ENCODE results near the gene SDK2.

Gene SDK2

DNA sequence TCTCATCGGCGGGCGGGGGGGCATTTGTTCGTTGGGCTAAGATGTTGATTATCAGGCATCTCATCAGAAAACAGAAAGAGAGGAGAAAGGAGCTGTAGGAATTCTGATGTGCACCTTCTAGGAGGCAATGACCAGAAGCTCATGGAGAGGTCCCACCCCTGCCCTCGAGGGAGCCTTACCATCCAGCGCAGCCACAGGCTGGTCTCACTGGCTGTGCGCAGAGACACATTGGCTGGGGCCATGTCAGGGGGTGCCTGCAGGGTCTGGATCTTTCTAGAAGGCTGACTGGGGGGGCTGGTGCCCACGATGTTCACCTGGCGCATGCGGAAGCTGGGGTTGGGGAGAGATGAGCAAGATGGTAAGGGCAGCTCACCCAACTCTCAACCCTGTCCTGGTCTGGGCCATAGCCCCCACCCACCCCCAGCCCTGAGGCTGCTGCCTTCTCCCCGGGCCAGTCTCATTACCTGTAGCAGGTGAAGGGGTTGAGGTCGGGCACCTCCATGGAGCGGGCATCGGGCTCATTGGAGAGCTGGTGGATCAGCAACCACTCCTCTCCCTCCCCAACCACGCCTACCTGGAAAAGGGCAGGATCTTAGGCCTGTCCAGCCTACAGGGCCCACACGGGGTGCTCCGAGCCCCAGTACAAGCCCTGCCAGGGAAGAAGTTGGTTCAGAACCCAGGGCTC lies 246.2 kb downstream of the SDK2 start:
- TF ChIP-seq, protein P1, sequence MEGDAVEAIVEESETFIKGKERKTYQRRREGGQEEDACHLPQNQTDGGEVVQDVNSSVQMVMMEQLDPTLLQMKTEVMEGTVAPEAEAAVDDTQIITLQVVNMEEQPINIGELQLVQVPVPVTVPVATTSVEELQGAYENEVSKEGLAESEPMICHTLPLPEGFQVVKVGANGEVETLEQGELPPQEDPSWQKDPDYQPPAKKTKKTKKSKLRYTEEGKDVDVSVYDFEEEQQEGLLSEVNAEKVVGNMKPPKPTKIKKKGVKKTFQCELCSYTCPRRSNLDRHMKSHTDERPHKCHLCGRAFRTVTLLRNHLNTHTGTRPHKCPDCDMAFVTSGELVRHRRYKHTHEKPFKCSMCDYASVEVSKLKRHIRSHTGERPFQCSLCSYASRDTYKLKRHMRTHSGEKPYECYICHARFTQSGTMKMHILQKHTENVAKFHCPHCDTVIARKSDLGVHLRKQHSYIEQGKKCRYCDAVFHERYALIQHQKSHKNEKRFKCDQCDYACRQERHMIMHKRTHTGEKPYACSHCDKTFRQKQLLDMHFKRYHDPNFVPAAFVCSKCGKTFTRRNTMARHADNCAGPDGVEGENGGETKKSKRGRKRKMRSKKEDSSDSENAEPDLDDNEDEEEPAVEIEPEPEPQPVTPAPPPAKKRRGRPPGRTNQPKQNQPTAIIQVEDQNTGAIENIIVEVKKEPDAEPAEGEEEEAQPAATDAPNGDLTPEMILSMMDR (IDR thresholded peaks at IDR 0.05; ENCODE audit: extremely low read depth, insufficient read depth, missing control alignments), result no peak
- in situ Hi-C loops (cut with MboI; ENCODE audit: low pct_unique_long_range_greater_than_20kb, low sequenced_read_pairs, unreplicated experiment), result no loop called here
- no peak for DNase-seq (ENCODE audit: low spot score)

GRCh38 chr17:73397278-73397826 lies 246.9 kb downstream of the SDK2 start:
- DNase-seq (ENCODE audit: low spot score), result no peak
- TF ChIP-seq, protein P1 (IDR thresholded peaks at IDR 0.05; ENCODE audit: extremely low read depth, insufficient read depth, missing control alignments), result no peak
- in situ Hi-C loops (cut with MboI; ENCODE audit: low pct_unique_long_range_greater_than_20kb, low sequenced_read_pairs, unreplicated experiment), result no loop called here

DNA sequence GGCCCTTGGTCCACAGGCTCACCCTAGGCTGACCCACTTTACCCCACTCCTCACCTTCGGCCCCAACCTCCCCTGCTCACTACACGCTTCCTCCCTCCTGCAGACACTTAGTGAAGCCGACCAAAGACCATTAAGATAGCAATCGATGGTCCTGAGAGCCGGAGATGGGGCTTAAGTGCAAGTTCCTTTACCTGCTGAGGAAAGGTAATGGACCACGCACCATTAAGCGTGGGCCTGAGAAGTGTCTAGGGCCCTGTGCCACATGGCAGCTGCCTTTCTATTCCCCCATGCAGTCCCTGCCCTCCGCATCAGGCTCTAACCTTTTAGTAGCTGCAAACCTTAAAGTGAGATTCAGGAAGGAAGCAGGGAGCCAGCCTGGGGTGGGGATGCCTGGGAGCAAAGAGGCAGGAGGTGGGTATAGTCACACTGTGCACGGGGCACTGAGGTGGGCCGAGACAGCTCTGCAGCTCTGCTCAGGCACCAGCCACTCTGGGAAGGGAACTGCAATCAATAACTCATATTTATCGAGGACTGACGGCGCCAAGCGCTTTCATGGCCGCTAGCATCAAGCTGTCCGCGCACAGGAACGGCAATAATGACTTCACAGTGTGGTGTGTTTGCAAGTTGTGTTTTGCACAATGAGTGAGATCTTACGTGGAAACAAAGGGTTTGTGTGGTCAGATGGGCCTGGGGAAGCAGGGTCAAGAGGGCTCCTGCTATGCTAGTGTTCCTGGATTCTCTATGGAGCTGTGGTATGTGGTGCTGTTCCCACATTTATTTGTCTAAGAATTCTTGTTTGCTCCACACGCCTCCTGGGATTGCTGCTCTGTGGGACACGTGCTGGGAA lies 247.6 kb downstream of the SDK2 start:
- no peak for DNase-seq (ENCODE audit: low spot score)
- in situ Hi-C loops (cut with MboI; ENCODE audit: low pct_unique_long_range_greater_than_20kb, low sequenced_read_pairs, unreplicated experiment), result no loop called here
- TF ChIP-seq, protein P1 (IDR thresholded peaks at IDR 0.05; ENCODE audit: extremely low read depth, insufficient read depth, missing control alignments), result no peak

DNA sequence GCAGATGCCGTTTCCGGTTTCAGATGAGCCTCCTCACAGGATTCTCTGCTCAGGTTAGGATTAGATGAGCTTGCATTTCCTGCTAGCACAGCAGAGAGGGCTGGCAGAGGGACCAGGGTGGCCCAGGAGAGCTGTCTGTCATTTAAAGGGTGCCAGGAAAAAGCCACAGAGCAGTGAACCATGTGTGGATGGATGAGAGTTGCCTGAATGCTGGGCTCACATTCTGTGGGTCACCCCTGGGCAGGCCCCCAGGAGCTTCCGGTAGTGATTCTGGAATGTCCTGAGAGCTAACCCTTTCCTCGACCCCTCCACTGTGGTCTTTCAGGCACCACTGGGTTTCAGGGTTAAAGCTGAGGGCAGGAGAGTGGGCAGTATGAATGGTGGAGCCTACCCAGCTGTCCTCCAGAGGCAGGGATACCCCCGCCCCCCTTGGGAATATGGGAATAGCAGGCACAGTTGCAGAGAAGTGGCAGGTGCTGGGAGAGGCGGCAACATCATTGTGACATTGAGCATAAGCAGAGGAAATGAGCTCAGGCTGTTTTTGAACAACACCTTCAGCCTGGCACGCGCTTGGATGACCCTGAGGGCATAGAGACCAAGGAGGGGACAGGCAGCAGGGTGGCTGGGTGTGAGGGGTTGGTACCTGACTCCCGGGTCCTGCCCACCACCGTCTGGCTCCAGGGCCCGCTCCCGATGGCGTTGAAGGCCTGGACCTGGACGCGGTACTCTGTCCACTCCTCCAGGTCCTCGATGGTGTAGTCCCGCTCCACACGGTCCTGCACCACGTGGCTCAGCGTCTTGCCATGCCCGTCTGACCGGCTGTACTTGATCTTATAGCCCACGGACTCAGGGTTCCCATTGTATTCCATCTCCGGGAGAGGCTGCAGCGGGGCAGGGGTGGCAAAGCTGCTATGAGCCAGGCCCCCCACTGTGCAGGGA lies 249.5 kb downstream of the SDK2 start:
- TF ChIP-seq, protein P1 (IDR thresholded peaks at IDR 0.05; ENCODE audit: extremely low read depth, insufficient read depth, missing control alignments), result no peak
- in situ Hi-C loops (cut with MboI; ENCODE audit: low pct_unique_long_range_greater_than_20kb, low sequenced_read_pairs, unreplicated experiment), result no loop called here
- no peak for DNase-seq (ENCODE audit: low spot score)

DNA sequence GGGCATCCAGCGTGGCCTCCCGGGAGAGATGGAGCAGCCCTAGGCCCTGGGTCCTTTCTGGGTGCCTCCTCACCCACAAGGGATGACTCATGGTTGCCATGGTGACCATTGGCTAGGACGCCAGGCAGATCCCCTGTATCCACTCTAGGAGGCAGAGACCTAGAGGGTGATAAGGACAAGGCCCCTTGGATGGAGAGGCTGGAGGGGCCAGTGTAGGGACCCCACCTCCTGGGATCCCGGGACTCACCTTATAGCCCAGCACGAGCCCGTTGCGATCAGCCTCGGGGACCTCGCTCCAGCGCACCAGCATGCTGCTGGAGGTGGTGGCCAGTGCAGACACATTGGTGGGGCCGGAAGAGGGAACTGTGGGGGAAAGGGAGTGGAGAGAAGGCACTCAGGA lies 250.3 kb downstream of the SDK2 start:
- DNase-seq (ENCODE audit: low spot score), result no peak
- in situ Hi-C loops (cut with MboI; ENCODE audit: low pct_unique_long_range_greater_than_20kb, low sequenced_read_pairs, unreplicated experiment), result no loop called here

More for the DNA sequence above, 250.3 kb downstream of the SDK2 start:
- TF ChIP-seq, protein P1 (IDR thresholded peaks at IDR 0.05; ENCODE audit: extremely low read depth, insufficient read depth, missing control alignments), result no peak

Data from GM13977 (cell line).